ENCODE data around the gene TSKU. TPM values are rescaled to one million over a fixed set of nuclear protein-coding genes. Genes with fewer than 3 reads are reported as not detected.

TSKU gene
- total and polyA plus RNA-seq, 8 donors, result 2.7 to 25.2 (median 10.7) TPM

GRCh38 chr11:76835928-76836612, 52.9 kb downstream of the TSKU start:
- no peak overlapping the region for H3K4me3 ChIP-seq
- peak in 4 of 6 donors; percentile 48 to 63 (median 58) for DNase-seq
- H3K4me1 ChIP-seq, result peaks cover 6 to 10% (median 7%) of the 10 kb centered on the region in 3 donors
- peak; percentile 79 to 93 (median 88) for ATAC-seq
- H3K9me3 ChIP-seq, result no peaks in the 10 kb centered on the region
- H3K27ac ChIP-seq, result peak overlapping the region in 1 of 4 donors; percentile 39
- no peak for FAIRE-seq
- no peak for TF ChIP-seq CTCF (IDR thresholded peaks at IDR 0.05)
- intact Hi-C loops (cut with DNase I), result no loop called here
- no peaks in the 10 kb centered on the region for H3K36me3 ChIP-seq
- no peaks in the 10 kb centered on the region for H3K27me3 ChIP-seq
- WGBS, 2 donors, result 18 to 29% methylated on average over 5 of the region's 5 CpGs

GRCh38 chr11:76836613-76837291, 53.6 kb downstream of the TSKU start:
- peak in 3 of 4 donors; percentile 18 to 39 (median 38) for ATAC-seq
- FAIRE-seq, result no peak
- intact Hi-C loops (cut with DNase I), result no loop called here

DNA sequence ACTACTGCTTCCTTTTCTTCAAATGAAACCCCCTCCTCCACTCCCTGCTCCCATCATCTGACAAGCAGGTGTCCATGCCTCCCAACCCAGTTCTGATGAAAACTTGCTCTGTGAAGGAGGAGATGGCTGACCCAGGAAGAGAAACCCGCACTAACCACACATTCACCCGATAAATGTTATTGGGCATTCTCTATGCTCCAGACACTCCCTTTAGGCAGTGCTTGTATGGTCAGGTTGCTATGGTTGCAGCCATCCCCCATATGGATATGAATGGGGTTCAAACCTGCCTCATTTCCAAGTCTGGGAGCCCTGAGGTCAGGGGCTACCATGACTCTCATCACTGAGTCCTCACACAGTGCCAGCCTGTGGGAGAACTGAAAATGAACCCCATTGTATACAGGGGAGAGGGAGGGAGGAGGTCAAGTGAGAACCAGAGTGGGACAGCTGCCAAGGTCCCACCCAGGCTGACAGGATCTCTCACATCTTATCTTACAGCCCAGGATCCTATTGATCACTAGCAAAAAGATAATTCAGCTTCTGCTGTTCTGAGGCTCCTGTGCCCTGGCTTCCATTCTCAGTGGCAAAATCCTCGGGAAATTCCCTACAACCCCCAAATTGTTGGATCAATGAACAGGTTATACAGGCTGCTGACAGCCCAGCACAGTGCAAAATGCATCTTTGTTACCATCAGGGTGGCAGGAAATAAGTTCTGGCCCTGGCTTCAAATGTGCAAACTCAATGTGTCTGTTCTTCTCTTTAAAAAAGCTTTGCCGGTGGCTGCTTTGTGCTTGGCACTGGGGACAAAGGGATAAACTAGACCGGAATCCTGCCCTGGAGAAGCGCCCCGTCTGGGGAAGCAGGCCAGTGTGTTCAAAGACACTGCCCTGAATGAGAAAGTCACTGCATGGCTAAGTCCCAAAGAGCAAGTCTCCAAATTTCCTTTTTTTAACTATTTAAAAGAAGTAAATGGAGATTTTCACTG, 54.8 kb downstream of the TSKU start:
- ATAC-seq (peak in 3 of 4 donors; percentile 16 to 53 (median 27)), DNase-seq (no peak), FAIRE-seq (no peak)
- H3K9me3 ChIP-seq, result no peaks in the 10 kb centered on the region
- H3K27me3 ChIP-seq, result no peaks in the 10 kb centered on the region
- no peak for TF ChIP-seq CTCF (IDR thresholded peaks at IDR 0.05)
- H3K27ac ChIP-seq, result peak overlapping the region in 1 of 4 donors; percentile 23
- H3K4me3 ChIP-seq, result no peak overlapping the region
- intact Hi-C loops (cut with DNase I), result no loop called here
- WGBS, 2 donors, result 60 to 61% methylated on average over 7 of the region's 7 CpGs
- peaks cover 6 to 10% (median 7%) of the 10 kb centered on the region in 3 donors for H3K4me1 ChIP-seq
- no peaks in the 10 kb centered on the region for H3K36me3 ChIP-seq

More at GRCh38 chr11:76836613-76837291, 53.6 kb downstream of the TSKU start:
- H3K4me3 ChIP-seq, result no peak overlapping the region
- H3K4me1 ChIP-seq, result peaks cover 6 to 10% (median 7%) of the 10 kb centered on the region in 3 donors
- peak overlapping the region in 1 of 4 donors; percentile 39 for H3K27ac ChIP-seq
- H3K9me3 ChIP-seq, result no peaks in the 10 kb centered on the region
- H3K36me3 ChIP-seq, result no peaks in the 10 kb centered on the region
- DNase-seq, result no peak
- no peaks in the 10 kb centered on the region for H3K27me3 ChIP-seq
- TF ChIP-seq CTCF (IDR thresholded peaks at IDR 0.05), result no peak
- 35% methylated on average over 11 of the region's 11 CpGs for WGBS, 2 donors

DNA sequence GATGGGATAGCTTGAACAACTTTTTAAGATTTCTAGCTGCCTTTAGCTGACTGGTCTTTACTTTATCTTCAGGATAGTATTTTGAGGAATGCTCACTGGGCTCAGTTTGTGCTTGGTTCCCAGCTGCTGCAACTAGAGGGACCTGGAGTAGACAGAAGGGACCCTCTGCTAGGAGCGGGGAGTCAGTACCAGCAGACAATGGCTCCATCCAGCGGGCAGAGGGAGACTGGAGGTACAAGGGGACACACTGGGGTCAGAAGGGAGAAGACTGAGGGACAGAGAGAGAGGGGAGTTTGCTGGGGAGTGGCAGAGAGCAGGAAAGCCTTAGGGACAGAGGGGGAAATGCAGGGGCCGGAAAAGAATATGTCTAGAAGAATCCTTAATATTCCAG, 55.5 kb downstream of the TSKU start:
- no peak for TF ChIP-seq CTCF (IDR thresholded peaks at IDR 0.05)
- DNase-seq (no peak), ATAC-seq (no peak), FAIRE-seq (no peak)
- Histone ChIP-seq H3K36me3 (no peaks in the 10 kb centered on the region), H3K9me3 (no peaks in the 10 kb centered on the region), H3K4me1 (peaks cover 6 to 10% (median 7%) of the 10 kb centered on the region in 3 donors), H3K27me3 (no peaks in the 10 kb centered on the region), H3K4me3 (no peak overlapping the region), H3K27ac (peak overlapping the region in 1 of 4 donors; percentile 23)
- intact Hi-C loops (cut with DNase I), result no loop called here
- 83 to 87% methylated on average over 3 of the region's 3 CpGs for WGBS, 2 donors
